GM04504 (cell line): ENCODE results near the gene UQCRH.
"Not testable (repeated sequence)": the region's sequence is repeated elsewhere in the genome, so short reads cannot be mapped to it uniquely, and the experiment has no call there.

Experiments used
- DNase-seq: peaks from one replicate; pipeline ENCODE4 v3.0.0-alpha.2; 2012; ENCODE audit warnings: low read depth

UQCRH gene

GRCh38 chr1:46300673-46301405, 2.7 kb upstream of the UQCRH start:
- no peak for DNase-seq

- no peak for DNase-seq
Measured at GRCh38 chr1:46301406-46301807, 2.1 kb upstream of the UQCRH start.

GRCh38 chr1:46301808-46302640, 1.5 kb upstream of the UQCRH start:
- DNase-seq: no peak

GRCh38 chr1:46302641-46303037, 859 bp upstream of the UQCRH start:
- no peak for DNase-seq

GRCh38 chr1:46303872-46304326, 401 bp downstream of the UQCRH start:
- no peak for DNase-seq

GRCh38 chr1:46306159-46306530, 2.6 kb downstream of the UQCRH start:
- no peak for DNase-seq

GRCh38 chr1:46309401-46310159, 6.1 kb downstream of the UQCRH start:
- DNase-seq: no peak

- no peak for DNase-seq
Measured at GRCh38 chr1:46310321-46310720, 6.8 kb downstream of the UQCRH start.

- no peak for DNase-seq
Measured at GRCh38 chr1:46315669-46316403, 12.3 kb downstream of the UQCRH start.

- no peak for DNase-seq
Measured at GRCh38 chr1:46317323-46317722, 13.8 kb downstream of the UQCRH start.

GRCh38 chr1:46319301-46319700, 15.8 kb downstream of the UQCRH start:
- DNase-seq: not testable (repeated sequence)

GRCh38 chr1:46319960-46320914, 16.7 kb downstream of the UQCRH start:
- DNase-seq: not testable (repeated sequence)

- DNase-seq: not testable (repeated sequence)
Measured at GRCh38 chr1:46322191-46322590, 18.7 kb downstream of the UQCRH start.

- not testable (repeated sequence) for DNase-seq
Measured at GRCh38 chr1:46325285-46326076, 22.0 kb downstream of the UQCRH start.

GRCh38 chr1:46328182-46328581, 24.7 kb downstream of the UQCRH start:
- not testable (repeated sequence) for DNase-seq

- DNase-seq: not testable (repeated sequence)
Measured at GRCh38 chr1:46329807-46330206, 26.3 kb downstream of the UQCRH start.

- not testable (repeated sequence) for DNase-seq
Measured at GRCh38 chr1:46330381-46330780, 26.9 kb downstream of the UQCRH start.

GRCh38 chr1:46331786-46332540, 28.5 kb downstream of the UQCRH start:
- not testable (repeated sequence) for DNase-seq
